H1 (cell line): ENCODE measurements around the gene NXPH3. TPM values are rescaled to one million over a fixed set of nuclear protein-coding genes. Genes with fewer than 3 reads are reported as not detected.

ENCODE experiments used
- CTCF ChIA-PET: fragments of 300-600 bp; sonication (Branson Sonifier 250); formaldehyde crosslinking; loops from one replicate; lab custom pipeline; 2021; ENCODE audit not compliant: partially characterized antibody; lab: Charles Lee
- POLR2A ChIA-PET: fragments of 300-600 bp; sonication (Branson Sonifier 250); formaldehyde crosslinking; loops from one replicate; lab custom pipeline; 2021; ENCODE audit warnings: inconsistent platforms; ENCODE audit not compliant: partially characterized antibody; lab: Charles Lee
- DNase-seq, 2 experiments: peaks; one replicate each; pipeline versions ENCODE4 v3.0.0 to v3.0.0-alpha.2; 2010 to 2022; ENCODE audit warnings: low spot score in 2 of 2, low read depth in 1 of 2, mixed read lengths in 1 of 2
- FAIRE-seq: peaks from 2 replicates; lab custom pipeline; 2011; peaks lifted over from hg19 to GRCh38; lab: Jason Lieb, UNC
- H2AFZ ChIP-seq: 2 replicates; pipeline ENCODE4 v1.8.1; 2012; ENCODE audit warnings: low read length, inconsistent platforms
- H2AK5ac ChIP-seq: 2 replicates; pipeline ENCODE4 v1.6.1; 2013; ENCODE audit warnings: low read depth, low read length
- H2BK120ac ChIP-seq: replicated peaks from 2 replicates; pipeline ENCODE3; 2013; ENCODE audit warnings: low read depth, low read length, inconsistent platforms
- H2BK12ac ChIP-seq: 2 replicates; pipeline ENCODE4 v1.6.1; 2013; ENCODE audit warnings: low read depth, low read length
- H2BK15ac ChIP-seq: 2 replicates; pipeline ENCODE4 v1.6.1; 2013; ENCODE audit warnings: low read length
- H2BK20ac ChIP-seq: 2 replicates; pipeline ENCODE4 v1.6.1; 2013; ENCODE audit warnings: low read length
- H2BK5ac ChIP-seq: 2 replicates; pipeline ENCODE4 v1.6.1; 2013; ENCODE audit warnings: low read depth, low read length
- H3K14ac ChIP-seq: 2 replicates; pipeline ENCODE4 v1.6.1; 2013; ENCODE audit warnings: inconsistent platforms; ENCODE audit not compliant: insufficient read length
- H3K18ac ChIP-seq: 2 replicates; pipeline ENCODE4 v1.6.1; 2013; ENCODE audit warnings: low read length; ENCODE audit errors: extremely low read depth
- H3K23ac ChIP-seq: 2 replicates; pipeline ENCODE4 v1.6.1; 2013; ENCODE audit warnings: inconsistent platforms; ENCODE audit not compliant: insufficient read length
- H3K23me2 ChIP-seq: 2 replicates; pipeline ENCODE4 v1.6.1; 2013; ENCODE audit warnings: low read depth, low read length
- H3K27ac ChIP-seq: 2 replicates; pipeline ENCODE4 v1.6.1; 2011; ENCODE audit warnings: low read depth, low read length, inconsistent platforms
- H3K27me3 ChIP-seq, 4 experiments: replicated peaks in 1 of 4; 1 replicate in 1 of 4; 2 replicates in 3 of 4; pipeline versions ENCODE4 v1.6.1 to v1.8.1; 2011 to 2013; ENCODE audit warnings: low read length in 3 of 4, mild to moderate bottlenecking in 3 of 4, inconsistent platforms in 2 of 4, mixed read lengths in 2 of 4, moderate library complexity in 1 of 4; ENCODE audit not compliant: control insufficient read depth in 3 of 4, insufficient read depth in 3 of 4; ENCODE audit errors: extremely low read depth in 1 of 4
- H3K36me3 ChIP-seq, 4 experiments: 2 replicates each; pipeline versions ENCODE4 v1.6.1 to v1.8.1; 2011 to 2013; ENCODE audit warnings: mild to moderate bottlenecking in 4 of 4, low read length in 3 of 4, moderate library complexity in 2 of 4, control low read depth in 1 of 4, inconsistent platforms in 1 of 4; ENCODE audit not compliant: insufficient read depth in 4 of 4, control insufficient read depth in 2 of 4
- H3K4ac ChIP-seq: replicated peaks from 2 replicates; pipeline ENCODE3; 2013; ENCODE audit warnings: low read length, low read depth, mixed read lengths, inconsistent platforms; ENCODE audit not compliant: insufficient read length
- H3K4me1 ChIP-seq, 4 experiments: replicated peaks in 1 of 4; 1 replicate in 1 of 4; 2 replicates in 3 of 4; pipeline versions ENCODE4 v1.6.1 to v1.8.1; 2011 to 2013; ENCODE audit warnings: low read length in 3 of 4, inconsistent platforms in 2 of 4, mixed read lengths in 1 of 4; ENCODE audit not compliant: insufficient read depth in 4 of 4, control insufficient read depth in 3 of 4
- H3K4me2 ChIP-seq, 2 experiments: 2 replicates each; pipeline versions ENCODE4 v1.6.1 to v1.8.1; 2011 to 2013; ENCODE audit warnings: low read depth in 2 of 2, low read length in 2 of 2, control low read depth in 1 of 2, inconsistent platforms in 1 of 2, mild to moderate bottlenecking in 1 of 2; ENCODE audit not compliant: insufficient read depth in 1 of 2
- H3K4me3 ChIP-seq, 4 experiments: fragments of 200-600, 300-600 bp in 1 of 4; sonication (generic), shearing (Covaris generic), sonication (Bioruptor Twin) in 1 of 4; 2 replicates each; pipeline versions ENCODE4 v1.5.1 to v1.8.1; 2011 to 2016; ENCODE audit warnings: low read length in 4 of 4, low read depth in 3 of 4, control low read depth in 2 of 4, inconsistent platforms in 2 of 4, mild to moderate bottlenecking in 2 of 4, mixed read lengths in 1 of 4, moderate library complexity in 1 of 4; ENCODE audit not compliant: insufficient read depth in 2 of 4; ENCODE audit errors: extremely low read depth in 1 of 4
- H3K56ac ChIP-seq: replicated peaks from 2 replicates; pipeline ENCODE3; 2013; ENCODE audit warnings: low read depth, mild to moderate bottlenecking, mixed read lengths, low read length, inconsistent platforms; ENCODE audit not compliant: insufficient read length
- H3K79me1 ChIP-seq: 2 replicates; pipeline ENCODE4 v1.6.1; 2013; ENCODE audit warnings: low read depth, low read length, control low read depth
- H3K79me2 ChIP-seq, 2 experiments: 2 replicates each; pipeline versions ENCODE4 v1.6.1 to v1.8.1; 2012 to 2013; ENCODE audit warnings: low read length in 2 of 2, mild to moderate bottlenecking in 2 of 2, inconsistent platforms in 1 of 2; ENCODE audit not compliant: insufficient read depth in 2 of 2, control insufficient read depth in 1 of 2
- H3K9ac ChIP-seq, 4 experiments: replicated peaks in 1 of 4; 1 replicate in 1 of 4; 2 replicates in 3 of 4; pipeline versions ENCODE4 v1.6.1 to v1.8.1; 2011 to 2013; ENCODE audit warnings: low read depth in 3 of 4, low read length in 3 of 4, control low read depth in 2 of 4, mild to moderate bottlenecking in 2 of 4, moderate library complexity in 2 of 4, inconsistent platforms in 1 of 4; ENCODE audit errors: extremely low read depth in 1 of 4
- H3K9me3 ChIP-seq, 2 experiments: 2 replicates each; pipeline versions ENCODE4 v1.6.1 to v1.8.1; 2012 to 2013; ENCODE audit warnings: mild to moderate bottlenecking in 2 of 2, moderate library complexity in 2 of 2, control low read depth in 1 of 2, inconsistent platforms in 1 of 2, low read depth in 1 of 2, low read length in 1 of 2, mixed read lengths in 1 of 2; ENCODE audit not compliant: insufficient read depth in 2 of 2
- H4K20me1 ChIP-seq, 2 experiments: replicated peaks in 1 of 2; 2 replicates each; pipeline versions ENCODE3 to v1.8.1; 2011 to 2013; ENCODE audit warnings: inconsistent platforms in 2 of 2, low read length in 2 of 2, mild to moderate bottlenecking in 1 of 2; ENCODE audit not compliant: insufficient read depth in 2 of 2, control insufficient read depth in 1 of 2
- H4K5ac ChIP-seq: 2 replicates; pipeline ENCODE4 v1.6.1; 2013; ENCODE audit warnings: low read length, low read depth, mixed read lengths, inconsistent platforms; ENCODE audit not compliant: insufficient read length
- H4K8ac ChIP-seq: 2 replicates; pipeline ENCODE4 v1.8.0; 2013; ENCODE audit warnings: mild to moderate bottlenecking, moderate library complexity, low read length, inconsistent platforms; ENCODE audit not compliant: insufficient read depth; ENCODE audit errors: extremely low read depth
- H4K91ac ChIP-seq: replicated peaks from 2 replicates; pipeline ENCODE3; 2013; ENCODE audit warnings: low read length, mixed read lengths, inconsistent platforms; ENCODE audit not compliant: insufficient read length
- FOSL1 ChIP-seq: IDR thresholded peaks from 2 replicates; pipeline ENCODE4 v1.6.1; 2011; ENCODE audit warnings: mild to moderate bottlenecking, low read depth, low read length, moderate library complexity; ENCODE audit not compliant: insufficient read depth
- SUZ12 ChIP-seq: fragments of 200-600 bp; sonication (generic); IDR thresholded peaks from 2 replicates; pipeline ENCODE4 v1.6.1; 2012; ENCODE audit warnings: mild to moderate bottlenecking, inconsistent platforms, low read length, moderate library complexity, mixed read lengths
- TAF1 ChIP-seq: IDR thresholded peaks from 2 replicates; pipeline ENCODE4 v1.6.1; 2011; ENCODE audit warnings: mild to moderate bottlenecking, low read depth, low read length
- WGBS, 2 experiments: shearing (Covaris generic) in 1 of 2; methylation state at CpG; one replicate each; pipeline versions ENCODE4 v1.1.6 to v1.1.7; 2013 to 2015; ENCODE audit warnings: low lambda C conversion rate in 2 of 2, mixed read lengths in 2 of 2, inconsistent platforms in 1 of 2, low coverage in 1 of 2, missing lambda C conversion rate in 1 of 2; ENCODE audit not compliant: insufficient replicate concordance in 2 of 2, insufficient coverage in 1 of 2, insufficient read length in 1 of 2; ENCODE audit errors: extremely low coverage in 1 of 2, missing lambda C conversion rate in 1 of 2; 5-methylcytosine and 5-hydroxymethylcytosine counted together
- polyA plus RNA-seq, 7 experiments: library from polyadenylated mRNA; depleted of rRNA in 3 of 7; stranded (reverse) in 5 of 7; unstranded in 2 of 7; fragments of >200 nt in 5 of 7; fragments of 200-250 nt in 2 of 7; gene quantifications; 1 replicate in 5 of 7; 2 replicates in 1 of 7; 4 replicates in 1 of 7; pipeline versions ENCODE4 v1.2.1 to v1.2.3, GENCODE V29; 2011 to 2013; ENCODE audit warnings: missing spikeins in 2 of 7, mixed read lengths in 2 of 7
- total RNA-seq: library from RNA; stranded (reverse); fragmentation: NEBNext Ultra II Directional; extraction: Animal tissue kit (Norgen Biotek cat#: 25700); gene quantifications from 2 replicates; pipeline ENCODE4 v1.2.1, GENCODE V29; 2021

Gene NXPH3
- total and polyA plus RNA-seq, 2 of the 8 experiments (the other 6 are each of a cell fraction or from before 2014, with no cell fraction given), result 2.5 to 3.7 TPM

DNA sequence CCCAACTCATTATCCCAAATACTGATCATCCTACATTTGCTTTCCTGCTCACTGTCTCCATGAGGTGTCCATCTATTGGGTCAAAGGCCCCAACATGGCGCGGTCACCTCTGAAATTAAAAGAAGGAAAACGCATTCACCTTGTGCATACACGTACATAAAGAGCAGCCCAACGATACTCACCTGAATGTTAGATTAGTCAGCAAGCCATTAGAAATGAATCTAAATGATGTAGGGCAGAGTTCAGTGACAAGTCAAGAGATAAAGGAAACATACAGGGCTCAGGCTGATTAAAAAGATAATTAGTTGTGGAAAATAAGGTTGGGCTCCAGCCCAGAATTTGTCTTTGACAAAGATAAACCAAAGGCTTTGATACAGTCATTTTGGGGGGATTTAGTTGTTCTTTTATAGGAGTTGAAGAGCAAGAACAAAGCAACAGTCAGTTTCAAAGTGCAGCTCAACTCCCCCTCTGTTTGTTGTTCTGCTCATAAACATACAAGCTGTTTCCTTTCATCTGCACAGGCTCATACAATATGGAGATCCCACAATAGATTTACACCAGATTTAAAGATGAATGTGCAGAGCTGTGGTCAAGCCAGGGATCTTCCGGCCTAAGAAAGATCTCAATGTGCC is 21.1 kb downstream of the NXPH3 start:
- no peak overlapping the region for H3K4me3 ChIP-seq
- POLR2A ChIA-PET, result interaction anchor here (0.7 to 1.9 kb wide), 3 partner anchors 14 to 216 kb away, joined by 3 to 4 read pairs (median 3); no protein-coding TSS in a partner anchor
- no peak overlapping the region for H2AK5ac ChIP-seq
- no peaks in the 10 kb centered on the region for H3K27me3 ChIP-seq
- no peaks in the 10 kb centered on the region for H3K9me3 ChIP-seq
- CTCF ChIA-PET, result interaction anchor here (0.6 to 2.8 kb wide), 11 partner anchors 10 to 98 kb away, joined by 3 to 11 read pairs (median 4); no protein-coding TSS in a partner anchor
- no peak overlapping the region for H3K56ac ChIP-seq
- H3K79me1 ChIP-seq, result no peaks in the 10 kb centered on the region
- no peak for DNase-seq
- no peak overlapping the region for H3K18ac ChIP-seq
- H2BK15ac ChIP-seq, result no peak overlapping the region
- H3K27ac ChIP-seq, result no peak overlapping the region
- H2BK20ac ChIP-seq, result no peak overlapping the region
- H3K9ac ChIP-seq, result no peak overlapping the region
- H2BK5ac ChIP-seq, result no peak overlapping the region
- H3K36me3 ChIP-seq, result peaks cover 3 to 20% (median 16%) of the 10 kb centered on the region in 4 experiments
- TF ChIP-seq SUZ12 (no peak), FOSL1 (no peak), TAF1 (no peak)
- TF ChIP-seq, all 59 proteins: peak for 0
- no peak overlapping the region for H2BK120ac ChIP-seq
- H4K20me1 ChIP-seq, result peaks cover 0 to 3% of the 10 kb centered on the region in 2 experiments
- no peak for FAIRE-seq
- peaks cover 0 to 2% (median under 1%) of the 10 kb centered on the region in 4 experiments; a peak in 1 of 7 replicates for H3K4me1 ChIP-seq
- WGBS, 2 experiments, result 84% methylated on average over 6 of the region's 6 CpGs; no CpG with 5 or more reads in 1 of the 2 experiments
- no peak overlapping the region for H4K5ac ChIP-seq
- no peaks in the 10 kb centered on the region for H3K79me2 ChIP-seq
- no peak overlapping the region for H4K91ac ChIP-seq
- H2AFZ ChIP-seq, result no peak overlapping the region
- H3K4me2 ChIP-seq, result no peak overlapping the region
- H3K23me2 ChIP-seq, result no peaks in the 10 kb centered on the region
- H2BK12ac ChIP-seq, result no peak overlapping the region
- H3K23ac ChIP-seq, result no peak overlapping the region
- H3K4ac ChIP-seq, result no peak overlapping the region
- H4K8ac ChIP-seq, result no peak overlapping the region
- H3K14ac ChIP-seq, result no peak overlapping the region
